Fibroblast of the conjunctiva (primary cell): ENCODE measurements around the gene IBA57.

Experiments
- DNase-seq: peaks from one replicate; pipeline ENCODE4 v3.0.0-alpha.2; 2010; ENCODE audit warnings: low read depth

The IBA57 gene

GRCh38 chr1:228156941-228157728, 8.5 kb upstream of the IBA57 start:
- no peak for DNase-seq

GRCh38 chr1:228157729-228158126, 7.9 kb upstream of the IBA57 start:
- no peak for DNase-seq

- DNase-seq: no peak
These were observed 7.2 kb upstream of the IBA57 start for GRCh38 chr1:228158151-228159007.

DNA sequence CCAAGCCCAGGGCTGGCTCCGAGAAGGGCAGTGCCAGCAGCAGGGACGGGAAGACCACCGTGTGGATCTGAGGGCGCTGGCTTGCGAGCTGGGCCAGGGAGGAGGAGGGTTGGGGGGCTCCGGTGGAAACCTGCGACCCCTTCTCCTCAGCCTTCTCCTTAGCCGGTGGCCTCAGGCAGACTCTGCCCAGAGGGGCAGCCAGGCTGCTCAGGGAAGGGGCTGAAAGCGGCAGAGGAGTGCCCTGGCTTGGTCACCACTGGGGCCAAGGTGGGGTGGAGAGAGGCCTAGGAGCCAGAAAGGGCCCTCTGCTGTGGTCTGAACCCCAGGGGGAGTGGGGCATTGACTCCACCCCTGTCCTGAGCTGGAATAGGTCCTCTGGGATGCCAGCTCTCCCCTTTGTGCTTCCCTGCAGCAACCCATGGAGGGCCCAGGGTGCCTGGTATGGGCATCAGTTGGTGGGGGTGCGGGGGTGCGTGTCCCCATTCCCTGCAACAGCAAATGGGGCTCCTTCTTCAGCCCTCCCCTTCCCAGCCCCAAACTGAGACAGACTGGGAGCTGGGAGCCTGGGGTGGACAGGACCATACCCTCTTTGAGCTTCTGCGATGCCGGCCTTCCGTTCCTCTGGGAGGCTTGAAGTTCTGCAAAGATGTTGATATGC, 6.5 kb upstream of the IBA57 start:
- DNase-seq: no peak

DNA sequence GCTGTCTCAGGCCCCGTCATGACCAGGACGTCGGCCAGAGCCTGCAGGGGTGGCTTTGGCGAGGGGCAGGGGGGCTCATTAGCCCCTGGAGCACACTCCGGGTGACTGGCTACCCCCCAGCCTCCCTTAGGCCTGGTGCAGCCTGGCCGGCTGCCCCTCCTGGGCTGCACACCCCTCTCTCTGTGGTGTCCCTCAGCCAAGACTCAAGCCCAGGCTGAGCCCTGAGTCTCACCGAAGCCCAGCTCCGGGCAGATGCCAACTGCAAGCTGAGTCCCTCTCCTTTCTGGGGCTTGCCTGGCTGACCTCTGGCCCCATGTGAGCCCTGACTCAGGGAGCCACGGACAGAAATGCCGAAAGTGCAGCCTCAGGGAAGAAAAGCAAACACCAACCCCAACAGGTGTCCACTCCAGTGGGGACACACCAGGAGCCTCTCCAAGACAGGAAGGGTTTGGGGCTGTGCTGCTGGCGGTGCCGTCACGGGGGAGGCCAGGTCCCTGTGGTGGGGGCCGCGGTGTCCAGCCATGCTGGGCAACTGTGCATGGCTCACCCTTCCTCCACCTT, 5.3 kb upstream of the IBA57 start:
- no peak for DNase-seq

DNA sequence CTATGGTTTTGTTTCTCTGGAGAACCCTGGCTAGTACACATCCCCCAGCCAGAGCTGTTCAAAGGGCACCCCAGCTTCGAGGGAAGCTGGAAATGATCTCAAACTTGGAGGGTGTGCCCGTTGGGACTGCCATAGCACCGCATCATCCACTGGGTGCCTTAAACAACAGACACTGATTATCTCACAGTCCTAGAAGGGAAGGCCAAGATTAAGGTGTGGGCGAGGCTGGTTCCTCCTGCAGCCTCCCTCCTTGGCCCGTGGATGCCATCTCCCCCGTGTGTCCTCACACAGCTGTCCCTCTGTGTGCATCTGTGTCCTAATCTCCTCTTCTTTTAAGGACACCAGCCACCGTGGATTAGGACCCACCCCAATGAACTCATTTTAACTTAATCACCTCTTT, 4.2 kb upstream of the IBA57 start:
- no peak for DNase-seq

- no peak for DNase-seq
These were observed 3.7 kb upstream of the IBA57 start for GRCh38 chr1:228161866-228162265.

GRCh38 chr1:228162286-228163006, 3.2 kb upstream of the IBA57 start:
- no peak for DNase-seq

DNA sequence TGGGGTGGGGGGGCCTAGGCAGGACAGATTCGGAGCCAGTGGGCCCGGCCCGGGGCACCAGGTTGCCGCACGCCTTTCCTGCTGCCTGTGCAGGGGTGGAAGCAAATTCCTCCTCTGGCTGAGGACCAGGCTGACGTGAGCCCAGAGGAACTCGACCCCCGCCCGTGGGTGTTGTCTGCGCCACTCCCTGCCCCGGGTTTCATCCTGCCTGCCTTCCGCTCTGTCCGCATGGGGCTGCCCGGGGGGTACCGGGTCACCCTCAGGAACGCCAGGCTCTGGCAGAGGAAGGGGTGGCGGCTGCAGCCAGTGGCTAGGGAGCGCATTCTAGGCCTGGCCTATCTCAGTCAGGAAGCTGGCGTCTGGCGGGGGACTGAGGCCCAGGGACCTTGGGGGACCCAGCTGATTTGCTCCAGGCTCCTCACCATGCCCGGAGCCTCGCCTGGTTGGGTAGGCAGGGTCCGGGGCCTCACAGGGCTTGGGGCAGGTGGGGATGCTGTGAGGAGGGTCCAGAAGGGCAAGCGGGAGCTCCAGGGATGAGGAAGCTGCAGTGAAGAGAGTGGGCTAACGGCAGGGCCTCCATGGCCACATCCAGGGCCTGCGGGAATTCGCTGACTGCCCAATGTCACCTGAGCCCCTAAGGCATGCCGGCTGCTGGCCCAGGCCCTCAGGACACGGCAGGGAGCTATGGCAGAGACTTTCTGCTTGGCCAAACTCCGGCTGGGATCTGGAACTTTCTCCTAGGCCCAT, 2.4 kb upstream of the IBA57 start:
- no peak for DNase-seq

- DNase-seq: no peak
These were observed 1.7 kb upstream of the IBA57 start for GRCh38 chr1:228163776-228164519.

- no peak for DNase-seq
These were observed 838 bp upstream of the IBA57 start for GRCh38 chr1:228164561-228165371.

GRCh38 chr1:228166170-228166936, 749 bp downstream of the IBA57 start:
- DNase-seq: no peak

GRCh38 chr1:228168563-228169270, 3.1 kb downstream of the IBA57 start:
- no peak for DNase-seq

DNA sequence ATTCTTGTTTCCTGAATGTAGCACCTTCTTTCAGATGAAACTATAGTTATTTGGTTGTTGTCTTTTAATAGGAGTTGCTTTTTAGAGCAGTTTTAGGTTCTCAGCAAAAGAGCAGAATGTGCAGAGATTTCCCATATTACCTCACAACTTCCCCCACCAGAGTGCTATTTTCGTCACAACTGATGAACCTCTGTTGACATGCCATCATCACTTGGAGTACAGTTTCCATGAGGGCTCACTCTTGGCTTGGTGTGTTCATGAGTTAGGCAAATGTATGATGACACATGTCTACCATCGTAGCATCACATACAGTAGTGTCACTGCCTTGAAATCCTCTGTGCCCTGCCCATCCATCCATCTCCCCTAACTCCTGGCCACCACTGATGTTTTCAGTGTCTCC, 3.7 kb downstream of the IBA57 start:
- DNase-seq: no peak

GRCh38 chr1:228170666-228171065, 5.1 kb downstream of the IBA57 start:
- DNase-seq: no peak

- no peak for DNase-seq
These were observed 5.8 kb downstream of the IBA57 start for GRCh38 chr1:228171221-228171891.
